GM12878 (cell line): ENCODE data around the gene ING5. TPM values are rescaled to one million over a fixed set of nuclear protein-coding genes. Genes with fewer than 3 reads are reported as not detected.

Experiments
- ATAC-seq: fragments of 200-7000 bp; cut with Tn5 transposase; 3 replicates; pipeline ENCODE4 v1.9.1; 2020; ENCODE audit warnings: mild to moderate bottlenecking, moderate library complexity
- BruUV-seq: library from RNA; stranded (reverse); fragments of 400-500 nt; replicated peaks from 2 replicates; lab custom pipeline; 2021; lab: Mats Ljungman, UMichigan
- CTCF ChIA-PET: fragments of 300-600 bp; sonication (Branson Sonifier 250); formaldehyde crosslinking; extraction: SDS; loops from one replicate; lab custom pipeline; 2021; ENCODE audit warnings: inconsistent platforms; lab: Yijun Ruan, JAX
- POLR2A ChIA-PET: fragments of 350-600 bp; formaldehyde crosslinking; extraction: SDS; loops from one replicate; lab custom pipeline; 2021; ENCODE audit warnings: inconsistent platforms; lab: Charles Lee
- RAD21 ChIA-PET: fragments of 300-600 bp; sonication (Branson Sonifier 250); formaldehyde crosslinking; loops from one replicate; lab custom pipeline; 2023; ENCODE audit warnings: antibody characterized with exemption; ENCODE audit not compliant: unreplicated experiment; lab: Charles Lee
- SMC1A ChIA-PET: fragments of 300-600 bp; sonication (Branson Sonifier 250); formaldehyde crosslinking; loops from one replicate; lab custom pipeline; 2023; ENCODE audit not compliant: unreplicated experiment, uncharacterized antibody; lab: Charles Lee
- DNase-seq: peaks from one replicate; pipeline ENCODE4 v3.0.0-alpha.2; 2011; ENCODE audit warnings: low read depth, low spot score
- FAIRE-seq: peaks from 3 replicates; lab custom pipeline; 2011; peaks lifted over from hg19 to GRCh38; lab: Jason Lieb, UNC
- H2AFZ ChIP-seq: 2 replicates; pipeline ENCODE4 v1.6.0; 2011; ENCODE audit warnings: low read depth, low read length, control low read depth; ENCODE audit not compliant: control insufficient read depth
- H3K27ac ChIP-seq: 2 replicates; pipeline ENCODE4 v1.5.1; 2011; ENCODE audit warnings: control low read depth; ENCODE audit not compliant: control insufficient read depth, insufficient read depth
- H3K27me3 ChIP-seq, 2 experiments: replicated peaks in 1 of 2; 2 replicates each; pipeline versions ENCODE4 v1.6.0 to v1.6.1; 2011; ENCODE audit warnings: low read length in 1 of 2; ENCODE audit not compliant: control insufficient read depth in 2 of 2, insufficient read depth in 2 of 2
- H3K36me3 ChIP-seq, 2 experiments: 2 replicates each; pipeline ENCODE4 v1.5.1; 2011; ENCODE audit warnings: low read length in 1 of 2; ENCODE audit not compliant: control insufficient read depth in 2 of 2, insufficient read depth in 2 of 2
- H3K4me1 ChIP-seq: 2 replicates; pipeline ENCODE4 v1.6.1; 2011; ENCODE audit warnings: mild to moderate bottlenecking, low read length, moderate library complexity, mixed read lengths; ENCODE audit not compliant: control insufficient read depth, insufficient read depth
- H3K4me2 ChIP-seq: 2 replicates; pipeline ENCODE4 v1.6.0; 2011; ENCODE audit warnings: control low read depth; ENCODE audit not compliant: control insufficient read depth, insufficient read depth
- H3K4me3 ChIP-seq: fragments of 200-600 bp; sonication (generic); 2 replicates; pipeline ENCODE4 v1.5.1; 2016
- H3K79me2 ChIP-seq: 2 replicates; pipeline ENCODE4 v1.6.0; 2011; ENCODE audit warnings: low read length; ENCODE audit not compliant: control insufficient read depth, insufficient read depth
- H3K9ac ChIP-seq: 2 replicates; pipeline ENCODE4 v1.8.0; 2011; ENCODE audit warnings: low read length, control low read depth, mixed read lengths; ENCODE audit not compliant: control insufficient read depth, insufficient read depth
- H3K9me3 ChIP-seq: replicated peaks from 3 replicates; pipeline ENCODE4 v1.5.1; 2011; ENCODE audit warnings: mild to moderate bottlenecking, low read length; ENCODE audit not compliant: control insufficient read depth, insufficient read depth
- H4K20me1 ChIP-seq: 2 replicates; pipeline ENCODE4 v1.6.0; 2011; ENCODE audit not compliant: control insufficient read depth, insufficient read depth
- CBX5 ChIP-seq: sonication (generic); IDR thresholded peaks from 2 replicates; pipeline ENCODE4 v1.6.1; 2016; ENCODE audit warnings: low read depth, moderate library complexity, mild to moderate bottlenecking, inconsistent platforms
- CEBPZ ChIP-seq: fragments of 150-350 bp; IDR thresholded peaks from 2 replicates; pipeline ENCODE4 v1.6.1; 2016; ENCODE audit warnings: low read depth, low read length
- EP300 ChIP-seq, 2 experiments: fragments of 150-350 bp in 1 of 2; IDR thresholded peaks; 2 replicates each; pipeline ENCODE4 v1.6.1; 2011 to 2012; ENCODE audit warnings: low read depth in 2 of 2, low read length in 2 of 2, borderline replicate concordance in 1 of 2, improper control_type of control experiment in 1 of 2, inconsistent platforms in 1 of 2; ENCODE audit not compliant: control insufficient read depth in 1 of 2
- ESRRA ChIP-seq: IDR thresholded peaks from 2 replicates; pipeline ENCODE4 v1.6.1; 2012; ENCODE audit warnings: mild to moderate bottlenecking, low read length, improper control_type of control experiment
- IRF4 ChIP-seq: IDR thresholded peaks from 2 replicates; pipeline ENCODE4 v1.6.1; 2011; ENCODE audit warnings: low read depth, low read length
- MXI1 ChIP-seq: fragments of 150-350 bp; IDR thresholded peaks from 2 replicates; pipeline ENCODE4 v1.6.1; 2011; ENCODE audit warnings: low read depth, mild to moderate bottlenecking, inconsistent platforms, low read length, improper control_type of control experiment
- NRF1 ChIP-seq: conservative IDR thresholded peaks from 2 replicates; pipeline ENCODE4 v1.6.1; 2011; ENCODE audit warnings: mild to moderate bottlenecking, low read depth, low read length, improper control_type of control experiment
- RELA ChIP-seq: fragments of 450-650 bp; IDR thresholded peaks from 2 replicates; pipeline ENCODE4 v1.8.0; 2014; ENCODE audit warnings: borderline replicate concordance; ENCODE audit not compliant: partially characterized antibody
- SMAD1 ChIP-seq: fragments of 450-650 bp; IDR thresholded peaks from 2 replicates; pipeline ENCODE4 v1.6.1; 2018; ENCODE audit warnings: mild to moderate bottlenecking, low read depth; ENCODE audit not compliant: partially characterized antibody
- TARDBP ChIP-seq: IDR thresholded peaks from 2 replicates; pipeline ENCODE4 v1.6.1; 2016; ENCODE audit warnings: borderline replicate concordance
- USF1 ChIP-seq: IDR thresholded peaks from 2 replicates; pipeline ENCODE4 v1.6.1; 2011; ENCODE audit warnings: borderline replicate concordance, low read depth, mild to moderate bottlenecking, moderate library complexity, mixed read lengths, low read length; ENCODE audit not compliant: insufficient read depth; ENCODE audit errors: extremely low read length
- YBX1 ChIP-seq: fragments of 450-650 bp; IDR thresholded peaks from 2 replicates; pipeline ENCODE4 v1.6.1; 2016; ENCODE audit warnings: antibody characterized with exemption
- whole genome bisulfite sequencing: methylation state at CpG from one replicate; pipeline ENCODE4 v1.1.6; 2016; ENCODE audit warnings: low lambda C conversion rate; ENCODE audit not compliant: insufficient replicate concordance, insufficient coverage; ENCODE audit errors: missing lambda C conversion rate; 5-methylcytosine and 5-hydroxymethylcytosine counted together
- in situ Hi-C: fragments of 300-500 bp; cut with MboI; formaldehyde crosslinking; loops from 9 replicates; pipeline ENCODE4 v1.14.3; 2018; ENCODE audit warnings: mixed read lengths
- intact Hi-C: fragments of 100-400 bp; cut with micrococcal nuclease; formaldehyde crosslinking; loops from one replicate; pipeline ENCODE4 v1.14.2; 2022; ENCODE audit not compliant: unreplicated experiment
- polyA plus RNA-seq, 11 experiments: library from polyadenylated mRNA; depleted of rRNA in 4 of 11; unstranded in 6 of 11; stranded (reverse) in 5 of 11; fragments of >200 nt; fragmentation: Nextera tagmentation in 4 of 11; fragmentation: Illumina TruSeq in 1 of 11; extraction: Ambion mirVana in 4 of 11; extraction: Trizol in 1 of 11; gene quantifications; 1 replicate in 1 of 11; 2 replicates in 10 of 11; pipeline versions ENCODE4 v1.2.1 to v1.2.3, GENCODE V29; 2011 to 2016; ENCODE audit warnings: inconsistent platforms in 2 of 11, missing spikeins in 2 of 11, low read depth in 1 of 11
- total RNA-seq, 4 experiments: library from RNA; depleted of rRNA in 3 of 4; stranded (reverse); fragments of >200 nt in 3 of 4; fragmentation: Illumina TruSeq in 1 of 4; extraction: Trizol in 1 of 4; gene quantifications; 2 replicates each; pipeline versions ENCODE4 v1.2.1 to v1.2.3, GENCODE V29; 2013 to 2021

The ING5 gene
- total and polyA plus RNA-seq, 10 of the 15 experiments (the other 5 are each of a cell fraction or from before 2014, with no cell fraction given) = 10.0 to 46.1 (median 27.2) TPM

- Histone ChIP-seq H3K79me2 (no peaks in the 10 kb centered on the region), H3K9me3 (no peaks in the 10 kb centered on the region; the same call in 2 of the 3 replicates), H3K27ac (no peak overlapping the region), H3K4me1 (no peaks in the 10 kb centered on the region), H3K9ac (no peak overlapping the region), H2AFZ (no peak overlapping the region), H3K27me3 (no peaks in the 10 kb centered on the region), H3K4me2 (no peak overlapping the region), H3K4me3 (no peak overlapping the region), H3K36me3 (peaks cover 0 to 7% of the 10 kb centered on the region in 2 experiments), H4K20me1 (no peaks in the 10 kb centered on the region)
- CTCF ChIA-PET = no interaction called here
- RAD21 ChIA-PET = no interaction called here
- TF ChIP-seq CEBPZ (no peak), YBX1 (no peak)
- ATAC-seq = no peak
- DNase-seq = no peak
- intact Hi-C loops (no loop called here), in situ Hi-C loops (no loop called here)
- 74% methylated on average over 22 of the region's 22 CpGs for WGBS
- no TSS peak for BruUV-seq
- POLR2A ChIA-PET = no interaction called here
- SMC1A ChIA-PET = no interaction called here
- no peak for FAIRE-seq
Observed at GRCh38 chr2:241750076-241750840, 48.4 kb downstream of the ING5 start.

- H3K4me3 ChIP-seq = no peak overlapping the region
- H3K9ac ChIP-seq = no peak overlapping the region
- H3K27me3 ChIP-seq = no peaks in the 10 kb centered on the region
- no peaks in the 10 kb centered on the region for H3K79me2 ChIP-seq
- no peaks in the 10 kb centered on the region for H3K4me1 ChIP-seq
- intact Hi-C loops (no loop called here), in situ Hi-C loops (no loop called here)
- ChIA-PET CTCF (no interaction called here), RAD21 (no interaction called here), SMC1A (no interaction called here), POLR2A (no interaction called here)
- no peak overlapping the region for H3K27ac ChIP-seq
- no TSS peak for BruUV-seq
- WGBS = 97% methylated on average over 15 of the region's 15 CpGs
- TF ChIP-seq IRF4 (no peak), NRF1 (no peak), EP300 (IDR thresholded peaks at IDR 0.05; ENCODE audit: borderline replicate concordance in 1 of 2, control insufficient read depth in 1 of 2, low read depth in 2 of 2, low read length in 2 of 2) (no peak), ESRRA (no peak), USF1 (no peak), CBX5 (no peak), MXI1 (no peak), SMAD1 (no peak), TARDBP (no peak), RELA (no peak)
- DNase-seq = no peak
- H3K4me2 ChIP-seq = no peak overlapping the region
- no peak overlapping the region for H2AFZ ChIP-seq
- no peaks in the 10 kb centered on the region; the same call in 2 of the 3 replicates for H3K9me3 ChIP-seq
- no peak for FAIRE-seq
- no peak for ATAC-seq
- no peaks in the 10 kb centered on the region for H4K20me1 ChIP-seq
- H3K36me3 ChIP-seq = peaks cover 1 to 7% of the 10 kb centered on the region in 2 experiments
Observed at GRCh38 chr2:241751152-241751551, 49.3 kb downstream of the ING5 start.
